Spleen (tissue), 11 donors: Measurements from ENCODE around the gene GALNTL6. TPM values are rescaled to one million over a fixed set of nuclear protein-coding genes. Genes with fewer than 3 reads are reported as not detected.

Experiments used
- DNase-seq: peaks from one replicate; pipeline ENCODE4 v3.0.0-alpha.2; 2020
- H3K27ac ChIP-seq, 8 donors: fragments of 200-600 bp; sonication (generic) in 7 of 8; 1 replicate in 4 of 8; 2 replicates in 4 of 8; pipeline versions ENCODE4 v1.5.0 to v1.8.0; 2016 to 2021; ENCODE audit warnings: inconsistent platforms in 4 of 8, mild to moderate bottlenecking in 4 of 8, moderate library complexity in 1 of 8
- H3K27me3 ChIP-seq, 7 donors: fragments of 200-600 bp; sonication (generic) in 6 of 7; replicated peaks in 1 of 7; 1 replicate in 4 of 7; 2 replicates in 3 of 7; pipeline versions ENCODE4 v1.5.0 to v1.8.0; 2016 to 2021; ENCODE audit warnings: inconsistent platforms in 3 of 7, mild to moderate bottlenecking in 1 of 7
- H3K36me3 ChIP-seq, 6 donors: fragments of 200-600 bp; sonication (generic) in 5 of 6; 1 replicate in 4 of 6; 2 replicates in 2 of 6; pipeline versions ENCODE4 v1.5.0 to v1.8.0; 2016 to 2021; ENCODE audit warnings: inconsistent platforms in 2 of 6
- H3K4me1 ChIP-seq, 6 donors: fragments of 200-600 bp; sonication (generic) in 5 of 6; 1 replicate in 3 of 6; 2 replicates in 3 of 6; pipeline versions ENCODE4 v1.5.0 to v1.8.0; 2016 to 2021; ENCODE audit warnings: inconsistent platforms in 3 of 6
- H3K4me3 ChIP-seq, 8 donors: fragments of 200-600 bp; sonication (generic) in 7 of 8; 1 replicate in 4 of 8; 2 replicates in 4 of 8; pipeline versions ENCODE4 v1.5.0 to v1.8.0; 2016 to 2021; ENCODE audit warnings: inconsistent platforms in 4 of 8, mild to moderate bottlenecking in 4 of 8, moderate library complexity in 2 of 8
- H3K9me3 ChIP-seq, 8 donors: fragments of 200-600 bp; sonication (generic) in 7 of 8; 1 replicate in 4 of 8; 2 replicates in 4 of 8; pipeline versions ENCODE4 v1.5.0 to v1.8.0; 2016 to 2021; ENCODE audit warnings: inconsistent platforms in 4 of 8
- POLR2A ChIP-seq, 3 donors: fragments of 450-650 bp; IDR thresholded peaks; one replicate each; pipeline ENCODE4 v1.5.1; 2017; ENCODE audit warnings: antibody characterized with exemption in 3 of 3, mild to moderate bottlenecking in 1 of 3
- POLR2AphosphoS5 ChIP-seq, 3 donors: sonication (generic); formaldehyde crosslinking; IDR thresholded peaks; one replicate each; pipeline ENCODE4 v1.5.1; 2017; ENCODE audit warnings: antibody characterized with exemption in 3 of 3
- WGBS, 5 donors: extraction: QIAGEN DNeasy Blood & Tissue Kit in 3 of 5; methylation state at CpG; one replicate each; pipeline versions ENCODE4 v1.1.5 to v1.1.7; 2013 to 2018; 5-methylcytosine and 5-hydroxymethylcytosine counted together
- intact Hi-C: fragments of 100-400 bp; cut with DNase I; formaldehyde crosslinking; loops from one replicate; pipeline ENCODE4 v1.15.0; 2023; ENCODE audit warnings: low total_unique reads
- polyA plus RNA-seq, 3 donors: library from polyadenylated mRNA; stranded (reverse); fragments of 200-250 nt; gene quantifications; one replicate each; pipeline ENCODE4 v1.2.1, GENCODE V29; 2013
- total RNA-seq, 7 donors: library from RNA; depleted of rRNA in 3 of 7; stranded (reverse); fragments of >200 nt in 3 of 7; fragmentation: NEBNext Ultra II Directional in 4 of 7; extraction: Animal tissue kit (Norgen Biotek cat#: 25700) in 4 of 7; gene quantifications; one replicate each; pipeline versions ENCODE4 v1.1.0 to v1.2.1, GENCODE V29; 2016 to 2021
- TF ChIP-seq, protein P1 (sequence below), 11 experiments: fragments of 200-600 bp in 7 of 11; fragments of 450-650 bp in 4 of 11; sonication (generic) in 4 of 11; IDR thresholded peaks in 8 of 11; conservative IDR thresholded peaks in 3 of 11; 1 replicate in 7 of 11; 2 replicates in 4 of 11; pipeline versions ENCODE4 v1.4.0 to v1.8.0; 2016 to 2021; ENCODE audit warnings: antibody characterized with exemption in 11 of 11, inconsistent platforms in 4 of 11, mild to moderate bottlenecking in 1 of 11
- donor health status: healthy with polysubstance abuse.
- donor health status: DM: no; HTN: no; CAD: no; lungs with moderate emphysema.
- donor health status: DM: no; HTN: no; CAD: no.
- donor health status: Bipolar disorder and iron deficiency.
- donor health status: healthy.
- donor health status: DM: no; HTN: no; CAD: no.
- donor health status: DM: yes; HTN: yes; CAD: no.

GALNTL6 gene
- total and polyA plus RNA-seq, 10 donors, result 3.2 to 12.5 (median 7.1) TPM

DNA sequence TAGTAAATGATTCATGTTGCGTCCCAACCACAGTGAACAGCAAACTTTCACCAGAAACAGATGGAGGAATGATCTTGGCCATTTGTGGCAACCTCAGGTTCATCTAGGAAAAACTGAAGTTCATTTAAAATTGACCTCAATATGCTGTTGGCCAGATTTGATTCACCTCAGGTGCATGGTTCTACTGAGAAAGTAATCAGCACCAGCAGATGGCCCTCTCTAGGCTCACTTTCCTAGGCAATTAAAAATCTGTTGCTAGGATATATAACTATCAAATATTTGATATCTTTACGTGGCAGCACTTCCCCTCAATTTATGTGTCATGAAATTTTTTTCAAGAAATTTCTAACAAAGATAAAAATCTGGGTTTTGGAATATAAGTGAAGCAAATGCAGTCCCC lies 344.7 kb downstream of the GALNTL6 start:
- TF ChIP-seq POLR2A (IDR thresholded peaks at IDR 0.05) (no peak), POLR2AphosphoS5 (IDR thresholded peaks at IDR 0.05) (no peak)
- TF ChIP-seq, protein P1, sequence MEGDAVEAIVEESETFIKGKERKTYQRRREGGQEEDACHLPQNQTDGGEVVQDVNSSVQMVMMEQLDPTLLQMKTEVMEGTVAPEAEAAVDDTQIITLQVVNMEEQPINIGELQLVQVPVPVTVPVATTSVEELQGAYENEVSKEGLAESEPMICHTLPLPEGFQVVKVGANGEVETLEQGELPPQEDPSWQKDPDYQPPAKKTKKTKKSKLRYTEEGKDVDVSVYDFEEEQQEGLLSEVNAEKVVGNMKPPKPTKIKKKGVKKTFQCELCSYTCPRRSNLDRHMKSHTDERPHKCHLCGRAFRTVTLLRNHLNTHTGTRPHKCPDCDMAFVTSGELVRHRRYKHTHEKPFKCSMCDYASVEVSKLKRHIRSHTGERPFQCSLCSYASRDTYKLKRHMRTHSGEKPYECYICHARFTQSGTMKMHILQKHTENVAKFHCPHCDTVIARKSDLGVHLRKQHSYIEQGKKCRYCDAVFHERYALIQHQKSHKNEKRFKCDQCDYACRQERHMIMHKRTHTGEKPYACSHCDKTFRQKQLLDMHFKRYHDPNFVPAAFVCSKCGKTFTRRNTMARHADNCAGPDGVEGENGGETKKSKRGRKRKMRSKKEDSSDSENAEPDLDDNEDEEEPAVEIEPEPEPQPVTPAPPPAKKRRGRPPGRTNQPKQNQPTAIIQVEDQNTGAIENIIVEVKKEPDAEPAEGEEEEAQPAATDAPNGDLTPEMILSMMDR (IDR thresholded peaks at IDR 0.05 in 8 of 11, conservative IDR thresholded peaks at IDR 0.05 in 3 of 11), result no peak
- Histone ChIP-seq H3K36me3 (no peaks in the 10 kb centered on the region), H3K4me1 (no peaks in the 10 kb centered on the region), H3K4me3 (no peak overlapping the region), H3K27ac (no peak overlapping the region), H3K27me3 (no peaks in the 10 kb centered on the region), H3K9me3 (no peaks in the 10 kb centered on the region)
- WGBS, 5 donors, result 48 to 61% (median 53%) methylated on average over 2 of the region's 2 CpGs
- intact Hi-C loops, result no loop called here
- no peak for DNase-seq

DNA sequence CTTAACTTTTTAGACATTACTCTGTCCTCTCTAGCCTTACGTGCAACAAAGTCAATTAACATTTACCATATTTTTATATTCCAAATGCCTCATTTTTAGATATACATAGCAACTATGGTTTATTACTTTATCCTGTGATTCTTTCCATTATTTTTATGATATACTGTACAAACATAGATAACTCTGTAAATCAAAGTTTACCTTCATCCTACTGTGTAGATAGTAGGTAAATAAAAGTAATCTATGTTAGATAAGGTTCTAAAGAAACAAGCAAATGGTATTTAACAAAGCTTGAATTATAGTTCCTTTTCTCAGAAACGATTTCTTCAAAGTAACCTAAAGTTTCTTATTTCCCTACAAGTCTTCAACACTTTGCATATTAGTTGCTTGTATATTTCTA lies 350.0 kb downstream of the GALNTL6 start:
- WGBS, 5 donors, result 62 to 75% (median 68%) methylated on average over 2 of the region's 2 CpGs
- no peak for TF ChIP-seq POLR2AphosphoS5 (IDR thresholded peaks at IDR 0.05)
- no peak for TF ChIP-seq POLR2A (IDR thresholded peaks at IDR 0.05)
- TF ChIP-seq, protein P1 (IDR thresholded peaks at IDR 0.05 in 8 of 11, conservative IDR thresholded peaks at IDR 0.05 in 3 of 11), result no peak
- no peak for DNase-seq
- Histone ChIP-seq H3K4me1 (no peaks in the 10 kb centered on the region), H3K36me3 (no peaks in the 10 kb centered on the region), H3K4me3 (no peak overlapping the region), H3K27ac (no peak overlapping the region), H3K27me3 (no peaks in the 10 kb centered on the region), H3K9me3 (no peaks in the 10 kb centered on the region)
- intact Hi-C loops, result no loop called here

DNA sequence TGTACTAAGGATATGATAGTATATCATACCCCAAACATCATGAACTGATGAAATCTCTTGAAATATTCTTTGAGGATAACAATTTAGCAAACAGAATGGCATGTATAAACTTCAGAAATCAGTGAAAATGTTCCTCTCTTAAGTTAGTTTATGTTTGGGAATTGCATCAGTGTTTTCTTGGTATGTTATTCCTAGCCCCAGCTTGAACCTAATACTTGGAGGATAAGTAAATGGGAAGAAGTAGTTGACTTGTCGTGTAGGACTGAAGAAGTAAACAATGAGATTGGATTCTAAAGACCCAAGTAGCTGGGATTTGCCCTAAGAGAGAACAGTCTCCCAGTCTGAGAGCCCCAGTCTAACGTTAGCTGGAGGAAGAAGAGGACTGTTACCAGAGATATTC lies 355.7 kb downstream of the GALNTL6 start:
- Histone ChIP-seq H3K4me3 (no peak overlapping the region), H3K4me1 (no peaks in the 10 kb centered on the region), H3K27me3 (no peaks in the 10 kb centered on the region), H3K27ac (no peak overlapping the region), H3K36me3 (no peaks in the 10 kb centered on the region), H3K9me3 (no peaks in the 10 kb centered on the region)
- intact Hi-C loops, result no loop called here
- TF ChIP-seq, protein P1 (IDR thresholded peaks at IDR 0.05 in 8 of 11, conservative IDR thresholded peaks at IDR 0.05 in 3 of 11), result no peak
- TF ChIP-seq POLR2A (IDR thresholded peaks at IDR 0.05) (no peak), POLR2AphosphoS5 (IDR thresholded peaks at IDR 0.05) (no peak)
- DNase-seq, result no peak
- WGBS, 5 donors, result 58 to 72% (median 66%) methylated on average over 2 of the region's 2 CpGs

DNA sequence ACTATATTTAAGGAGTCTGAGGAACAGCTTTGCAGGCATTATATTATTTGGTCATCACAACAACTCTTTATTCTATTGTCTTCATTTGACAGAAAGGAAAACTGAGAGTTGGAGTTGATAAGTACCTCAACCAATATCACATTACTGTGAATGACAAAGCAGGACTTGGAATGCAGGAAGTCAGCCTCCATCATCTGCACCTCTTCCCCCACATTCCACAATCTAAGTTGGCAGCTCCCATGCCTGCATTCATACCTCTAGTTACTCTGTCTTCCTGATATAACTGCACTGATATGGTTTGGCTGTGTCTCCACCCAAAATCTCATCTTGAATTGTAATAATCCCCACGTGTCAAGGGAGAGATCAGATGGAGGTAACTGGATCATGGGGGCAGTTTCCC lies 356.7 kb downstream of the GALNTL6 start:
- TF ChIP-seq POLR2AphosphoS5 (IDR thresholded peaks at IDR 0.05) (no peak), POLR2A (IDR thresholded peaks at IDR 0.05) (no peak)
- TF ChIP-seq, protein P1 (IDR thresholded peaks at IDR 0.05 in 8 of 11, conservative IDR thresholded peaks at IDR 0.05 in 3 of 11), result no peak
- Histone ChIP-seq H3K9me3 (no peaks in the 10 kb centered on the region), H3K4me3 (no peak overlapping the region), H3K4me1 (no peaks in the 10 kb centered on the region), H3K36me3 (no peaks in the 10 kb centered on the region), H3K27me3 (no peaks in the 10 kb centered on the region), H3K27ac (no peak overlapping the region)
- intact Hi-C loops, result no loop called here
- DNase-seq, result no peak
- 76 to 88% (median 79%) methylated on average over 1 of the region's 1 CpG for WGBS, 5 donors
